Astrocyte (in vitro differentiated cells and primary cell): Measurements from ENCODE around the gene GBP4.

Source experiments
- EZH2 ChIP-seq: IDR thresholded peaks from 2 replicates; pipeline ENCODE4 v1.6.1; 2012; ENCODE audit warnings: mild to moderate bottlenecking, low read length, inconsistent platforms; ENCODE audit not compliant: insufficient read depth
- TF ChIP-seq, protein P1 (sequence below): IDR thresholded peaks from 2 replicates; pipeline ENCODE4 v1.5.1; 2011; ENCODE audit warnings: low read depth, mild to moderate bottlenecking, inconsistent platforms, low read length, moderate library complexity; ENCODE audit not compliant: insufficient read depth

DNA sequence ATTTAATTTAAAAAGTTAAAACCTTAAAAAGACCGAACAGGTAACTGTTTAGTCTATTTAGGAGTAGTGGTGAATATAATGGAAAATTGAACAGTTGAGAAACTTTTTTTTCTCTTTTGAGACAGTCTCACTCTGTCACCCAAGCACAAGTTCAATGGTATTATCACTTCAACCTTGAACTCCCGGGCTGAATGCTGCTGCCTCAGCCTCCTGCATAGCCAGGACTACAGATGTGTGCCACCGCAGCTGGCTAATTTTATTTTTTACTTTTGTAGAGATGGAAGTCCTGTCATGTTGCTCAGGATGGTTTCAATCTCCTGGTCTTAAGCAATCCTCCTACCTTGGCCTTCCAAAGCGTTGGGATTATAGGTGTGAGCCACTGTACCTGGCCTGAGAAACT lies 56.6 kb downstream of the GBP4 start:
- TF ChIP-seq, protein P1, sequence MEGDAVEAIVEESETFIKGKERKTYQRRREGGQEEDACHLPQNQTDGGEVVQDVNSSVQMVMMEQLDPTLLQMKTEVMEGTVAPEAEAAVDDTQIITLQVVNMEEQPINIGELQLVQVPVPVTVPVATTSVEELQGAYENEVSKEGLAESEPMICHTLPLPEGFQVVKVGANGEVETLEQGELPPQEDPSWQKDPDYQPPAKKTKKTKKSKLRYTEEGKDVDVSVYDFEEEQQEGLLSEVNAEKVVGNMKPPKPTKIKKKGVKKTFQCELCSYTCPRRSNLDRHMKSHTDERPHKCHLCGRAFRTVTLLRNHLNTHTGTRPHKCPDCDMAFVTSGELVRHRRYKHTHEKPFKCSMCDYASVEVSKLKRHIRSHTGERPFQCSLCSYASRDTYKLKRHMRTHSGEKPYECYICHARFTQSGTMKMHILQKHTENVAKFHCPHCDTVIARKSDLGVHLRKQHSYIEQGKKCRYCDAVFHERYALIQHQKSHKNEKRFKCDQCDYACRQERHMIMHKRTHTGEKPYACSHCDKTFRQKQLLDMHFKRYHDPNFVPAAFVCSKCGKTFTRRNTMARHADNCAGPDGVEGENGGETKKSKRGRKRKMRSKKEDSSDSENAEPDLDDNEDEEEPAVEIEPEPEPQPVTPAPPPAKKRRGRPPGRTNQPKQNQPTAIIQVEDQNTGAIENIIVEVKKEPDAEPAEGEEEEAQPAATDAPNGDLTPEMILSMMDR = no peak
- TF ChIP-seq EZH2 = no peak
